CD4-positive, alpha-beta T cell treated with Interferon alpha-2 for 1 hour (primary cell): ENCODE results near the gene EPN2.

ENCODE experiments used
- DNase-seq, 2 donors: peaks; one replicate each; pipeline ENCODE4 v3.0.0-alpha.2; 2020 to 2022

Gene EPN2

GRCh38 chr17:19313066-19313745, 76.0 kb downstream of the EPN2 start:
- no peak for DNase-seq

GRCh38 chr17:19313746-19314651, 76.8 kb downstream of the EPN2 start:
- no peak for DNase-seq

- no peak for DNase-seq
These were observed 77.9 kb downstream of the EPN2 start for GRCh38 chr17:19315104-19315503.

GRCh38 chr17:19316761-19317358, 79.7 kb downstream of the EPN2 start:
- no peak for DNase-seq

- peak in 1 of 2 donors; percentile 21 for DNase-seq
These were observed 80.4 kb downstream of the EPN2 start for GRCh38 chr17:19317359-19318095.

GRCh38 chr17:19318611-19319010, 81.4 kb downstream of the EPN2 start:
- no peak for DNase-seq

GRCh38 chr17:19319771-19320505, 82.8 kb downstream of the EPN2 start:
- DNase-seq, result no peak

GRCh38 chr17:19320876-19321275, 83.7 kb downstream of the EPN2 start:
- no peak for DNase-seq

- DNase-seq, result no peak
These were observed 84.4 kb downstream of the EPN2 start for GRCh38 chr17:19321481-19322128.

- no peak for DNase-seq
These were observed 85.0 kb downstream of the EPN2 start for GRCh38 chr17:19322129-19322505.

GRCh38 chr17:19322861-19323260, 85.7 kb downstream of the EPN2 start:
- DNase-seq, result no peak

- DNase-seq, result no peak
These were observed 88.4 kb downstream of the EPN2 start for GRCh38 chr17:19325542-19325941.

GRCh38 chr17:19327031-19327783, 90.0 kb downstream of the EPN2 start:
- DNase-seq, result no peak

- DNase-seq, result no peak
These were observed 91.4 kb downstream of the EPN2 start for GRCh38 chr17:19328441-19329061.

- no peak for DNase-seq
These were observed 92.0 kb downstream of the EPN2 start for GRCh38 chr17:19329136-19329535.

- no peak for DNase-seq
These were observed 92.7 kb downstream of the EPN2 start for GRCh38 chr17:19329839-19330238.

- no peak for DNase-seq
These were observed 93.1 kb downstream of the EPN2 start for GRCh38 chr17:19330271-19330670.

GRCh38 chr17:19331134-19331533, 94.0 kb downstream of the EPN2 start:
- no peak for DNase-seq

GRCh38 chr17:19331543-19332245, 94.5 kb downstream of the EPN2 start:
- DNase-seq, result no peak
